H1 (cell line): ENCODE results near the gene VIPR2. TPM values are rescaled to one million over a fixed set of nuclear protein-coding genes. Genes with fewer than 3 reads are reported as not detected.

Source experiments
- CTCF ChIA-PET: fragments of 300-600 bp; sonication (Branson Sonifier 250); formaldehyde crosslinking; loops from one replicate; lab custom pipeline; 2021; ENCODE audit not compliant: partially characterized antibody; lab: Charles Lee
- POLR2A ChIA-PET: fragments of 300-600 bp; sonication (Branson Sonifier 250); formaldehyde crosslinking; loops from one replicate; lab custom pipeline; 2021; ENCODE audit warnings: inconsistent platforms; ENCODE audit not compliant: partially characterized antibody; lab: Charles Lee
- DNase-seq, 2 experiments: peaks; one replicate each; pipeline versions ENCODE4 v3.0.0 to v3.0.0-alpha.2; 2010 to 2022; ENCODE audit warnings: low spot score in 2 of 2, low read depth in 1 of 2, mixed read lengths in 1 of 2
- FAIRE-seq: peaks from 2 replicates; lab custom pipeline; 2011; peaks lifted over from hg19 to GRCh38; lab: Jason Lieb, UNC
- H2AFZ ChIP-seq: 2 replicates; pipeline ENCODE4 v1.8.1; 2012; ENCODE audit warnings: low read length, inconsistent platforms
- H2AK5ac ChIP-seq: 2 replicates; pipeline ENCODE4 v1.6.1; 2013; ENCODE audit warnings: low read depth, low read length
- H2BK120ac ChIP-seq: replicated peaks from 2 replicates; pipeline ENCODE3; 2013; ENCODE audit warnings: low read depth, low read length, inconsistent platforms
- H2BK12ac ChIP-seq: 2 replicates; pipeline ENCODE4 v1.6.1; 2013; ENCODE audit warnings: low read depth, low read length
- H2BK15ac ChIP-seq: 2 replicates; pipeline ENCODE4 v1.6.1; 2013; ENCODE audit warnings: low read length
- H2BK20ac ChIP-seq: 2 replicates; pipeline ENCODE4 v1.6.1; 2013; ENCODE audit warnings: low read length
- H2BK5ac ChIP-seq: 2 replicates; pipeline ENCODE4 v1.6.1; 2013; ENCODE audit warnings: low read depth, low read length
- H3K14ac ChIP-seq: 2 replicates; pipeline ENCODE4 v1.6.1; 2013; ENCODE audit warnings: inconsistent platforms; ENCODE audit not compliant: insufficient read length
- H3K18ac ChIP-seq: 2 replicates; pipeline ENCODE4 v1.6.1; 2013; ENCODE audit warnings: low read length; ENCODE audit errors: extremely low read depth
- H3K23ac ChIP-seq: 2 replicates; pipeline ENCODE4 v1.6.1; 2013; ENCODE audit warnings: inconsistent platforms; ENCODE audit not compliant: insufficient read length
- H3K23me2 ChIP-seq: 2 replicates; pipeline ENCODE4 v1.6.1; 2013; ENCODE audit warnings: low read depth, low read length
- H3K27ac ChIP-seq: 2 replicates; pipeline ENCODE4 v1.6.1; 2011; ENCODE audit warnings: low read depth, low read length, inconsistent platforms
- H3K27me3 ChIP-seq, 4 experiments: replicated peaks in 1 of 4; 1 replicate in 1 of 4; 2 replicates in 3 of 4; pipeline versions ENCODE4 v1.6.1 to v1.8.1; 2011 to 2013; ENCODE audit warnings: low read length in 3 of 4, mild to moderate bottlenecking in 3 of 4, inconsistent platforms in 2 of 4, mixed read lengths in 2 of 4, moderate library complexity in 1 of 4; ENCODE audit not compliant: control insufficient read depth in 3 of 4, insufficient read depth in 3 of 4; ENCODE audit errors: extremely low read depth in 1 of 4
- H3K36me3 ChIP-seq, 4 experiments: 2 replicates each; pipeline versions ENCODE4 v1.6.1 to v1.8.1; 2011 to 2013; ENCODE audit warnings: mild to moderate bottlenecking in 4 of 4, low read length in 3 of 4, moderate library complexity in 2 of 4, control low read depth in 1 of 4, inconsistent platforms in 1 of 4; ENCODE audit not compliant: insufficient read depth in 4 of 4, control insufficient read depth in 2 of 4
- H3K4ac ChIP-seq: replicated peaks from 2 replicates; pipeline ENCODE3; 2013; ENCODE audit warnings: low read length, low read depth, mixed read lengths, inconsistent platforms; ENCODE audit not compliant: insufficient read length
- H3K4me1 ChIP-seq, 4 experiments: replicated peaks in 1 of 4; 1 replicate in 1 of 4; 2 replicates in 3 of 4; pipeline versions ENCODE4 v1.6.1 to v1.8.1; 2011 to 2013; ENCODE audit warnings: low read length in 3 of 4, inconsistent platforms in 2 of 4, mixed read lengths in 1 of 4; ENCODE audit not compliant: insufficient read depth in 4 of 4, control insufficient read depth in 3 of 4
- H3K4me2 ChIP-seq, 2 experiments: 2 replicates each; pipeline versions ENCODE4 v1.6.1 to v1.8.1; 2011 to 2013; ENCODE audit warnings: low read depth in 2 of 2, low read length in 2 of 2, control low read depth in 1 of 2, inconsistent platforms in 1 of 2, mild to moderate bottlenecking in 1 of 2; ENCODE audit not compliant: insufficient read depth in 1 of 2
- H3K4me3 ChIP-seq, 4 experiments: fragments of 200-600, 300-600 bp in 1 of 4; sonication (generic), shearing (Covaris generic), sonication (Bioruptor Twin) in 1 of 4; 2 replicates each; pipeline versions ENCODE4 v1.5.1 to v1.8.1; 2011 to 2016; ENCODE audit warnings: low read length in 4 of 4, low read depth in 3 of 4, control low read depth in 2 of 4, inconsistent platforms in 2 of 4, mild to moderate bottlenecking in 2 of 4, mixed read lengths in 1 of 4, moderate library complexity in 1 of 4; ENCODE audit not compliant: insufficient read depth in 2 of 4; ENCODE audit errors: extremely low read depth in 1 of 4
- H3K56ac ChIP-seq: replicated peaks from 2 replicates; pipeline ENCODE3; 2013; ENCODE audit warnings: low read depth, mild to moderate bottlenecking, mixed read lengths, low read length, inconsistent platforms; ENCODE audit not compliant: insufficient read length
- H3K79me1 ChIP-seq: 2 replicates; pipeline ENCODE4 v1.6.1; 2013; ENCODE audit warnings: low read depth, low read length, control low read depth
- H3K79me2 ChIP-seq, 2 experiments: 2 replicates each; pipeline versions ENCODE4 v1.6.1 to v1.8.1; 2012 to 2013; ENCODE audit warnings: low read length in 2 of 2, mild to moderate bottlenecking in 2 of 2, inconsistent platforms in 1 of 2; ENCODE audit not compliant: insufficient read depth in 2 of 2, control insufficient read depth in 1 of 2
- H3K9ac ChIP-seq, 4 experiments: replicated peaks in 1 of 4; 1 replicate in 1 of 4; 2 replicates in 3 of 4; pipeline versions ENCODE4 v1.6.1 to v1.8.1; 2011 to 2013; ENCODE audit warnings: low read depth in 3 of 4, low read length in 3 of 4, control low read depth in 2 of 4, mild to moderate bottlenecking in 2 of 4, moderate library complexity in 2 of 4, inconsistent platforms in 1 of 4; ENCODE audit errors: extremely low read depth in 1 of 4
- H3K9me3 ChIP-seq, 2 experiments: 2 replicates each; pipeline versions ENCODE4 v1.6.1 to v1.8.1; 2012 to 2013; ENCODE audit warnings: mild to moderate bottlenecking in 2 of 2, moderate library complexity in 2 of 2, control low read depth in 1 of 2, inconsistent platforms in 1 of 2, low read depth in 1 of 2, low read length in 1 of 2, mixed read lengths in 1 of 2; ENCODE audit not compliant: insufficient read depth in 2 of 2
- H4K20me1 ChIP-seq, 2 experiments: replicated peaks in 1 of 2; 2 replicates each; pipeline versions ENCODE3 to v1.8.1; 2011 to 2013; ENCODE audit warnings: inconsistent platforms in 2 of 2, low read length in 2 of 2, mild to moderate bottlenecking in 1 of 2; ENCODE audit not compliant: insufficient read depth in 2 of 2, control insufficient read depth in 1 of 2
- H4K5ac ChIP-seq: 2 replicates; pipeline ENCODE4 v1.6.1; 2013; ENCODE audit warnings: low read length, low read depth, mixed read lengths, inconsistent platforms; ENCODE audit not compliant: insufficient read length
- H4K8ac ChIP-seq: 2 replicates; pipeline ENCODE4 v1.8.0; 2013; ENCODE audit warnings: mild to moderate bottlenecking, moderate library complexity, low read length, inconsistent platforms; ENCODE audit not compliant: insufficient read depth; ENCODE audit errors: extremely low read depth
- H4K91ac ChIP-seq: replicated peaks from 2 replicates; pipeline ENCODE3; 2013; ENCODE audit warnings: low read length, mixed read lengths, inconsistent platforms; ENCODE audit not compliant: insufficient read length
- BCL11A ChIP-seq, 2 experiments: IDR thresholded peaks; one replicate each; pipeline ENCODE4 v1.6.1; 2011; ENCODE audit warnings: low read depth in 2 of 2, low read length in 2 of 2, mild to moderate bottlenecking in 2 of 2
- CBX8 ChIP-seq: fragments of 300-800, 300-1000 bp; sonication (generic); IDR thresholded peaks from 2 replicates; pipeline ENCODE4 v1.7.1; 2016; ENCODE audit warnings: low read depth, low read length, borderline replicate concordance
- EP300 ChIP-seq, 2 experiments: IDR thresholded peaks; 1 replicate in 1 of 2; 2 replicates in 1 of 2; pipeline ENCODE4 v1.6.1; 2011 to 2012; ENCODE audit warnings: low read depth in 2 of 2, low read length in 2 of 2, mild to moderate bottlenecking in 2 of 2, borderline replicate concordance in 1 of 2, inconsistent platforms in 1 of 2, moderate library complexity in 1 of 2
- HDAC2 ChIP-seq, 2 experiments: fragments of 300-600 bp in 1 of 2; sonication (generic) in 1 of 2; IDR thresholded peaks; 2 replicates each; pipeline ENCODE4 v1.6.1; 2011 to 2012; ENCODE audit warnings: low read depth in 2 of 2, low read length in 2 of 2, mild to moderate bottlenecking in 2 of 2, moderate library complexity in 2 of 2, borderline replicate concordance in 1 of 2, inconsistent platforms in 1 of 2
- WGBS, 2 experiments: shearing (Covaris generic) in 1 of 2; methylation state at CpG; one replicate each; pipeline versions ENCODE4 v1.1.6 to v1.1.7; 2013 to 2015; ENCODE audit warnings: low lambda C conversion rate in 2 of 2, mixed read lengths in 2 of 2, inconsistent platforms in 1 of 2, low coverage in 1 of 2, missing lambda C conversion rate in 1 of 2; ENCODE audit not compliant: insufficient replicate concordance in 2 of 2, insufficient coverage in 1 of 2, insufficient read length in 1 of 2; ENCODE audit errors: extremely low coverage in 1 of 2, missing lambda C conversion rate in 1 of 2; 5-methylcytosine and 5-hydroxymethylcytosine counted together
- polyA plus RNA-seq, 7 experiments: library from polyadenylated mRNA; depleted of rRNA in 3 of 7; stranded (reverse) in 5 of 7; unstranded in 2 of 7; fragments of >200 nt in 5 of 7; fragments of 200-250 nt in 2 of 7; gene quantifications; 1 replicate in 5 of 7; 2 replicates in 1 of 7; 4 replicates in 1 of 7; pipeline versions ENCODE4 v1.2.1 to v1.2.3, GENCODE V29; 2011 to 2013; ENCODE audit warnings: missing spikeins in 2 of 7, mixed read lengths in 2 of 7
- total RNA-seq: library from RNA; stranded (reverse); fragmentation: NEBNext Ultra II Directional; extraction: Animal tissue kit (Norgen Biotek cat#: 25700); gene quantifications from 2 replicates; pipeline ENCODE4 v1.2.1, GENCODE V29; 2021

VIPR2 gene
- total and polyA plus RNA-seq, 2 of the 8 experiments (the other 6 are each of a cell fraction or from before 2014, with no cell fraction given) = 2.4 to 6.3 TPM

DNA sequence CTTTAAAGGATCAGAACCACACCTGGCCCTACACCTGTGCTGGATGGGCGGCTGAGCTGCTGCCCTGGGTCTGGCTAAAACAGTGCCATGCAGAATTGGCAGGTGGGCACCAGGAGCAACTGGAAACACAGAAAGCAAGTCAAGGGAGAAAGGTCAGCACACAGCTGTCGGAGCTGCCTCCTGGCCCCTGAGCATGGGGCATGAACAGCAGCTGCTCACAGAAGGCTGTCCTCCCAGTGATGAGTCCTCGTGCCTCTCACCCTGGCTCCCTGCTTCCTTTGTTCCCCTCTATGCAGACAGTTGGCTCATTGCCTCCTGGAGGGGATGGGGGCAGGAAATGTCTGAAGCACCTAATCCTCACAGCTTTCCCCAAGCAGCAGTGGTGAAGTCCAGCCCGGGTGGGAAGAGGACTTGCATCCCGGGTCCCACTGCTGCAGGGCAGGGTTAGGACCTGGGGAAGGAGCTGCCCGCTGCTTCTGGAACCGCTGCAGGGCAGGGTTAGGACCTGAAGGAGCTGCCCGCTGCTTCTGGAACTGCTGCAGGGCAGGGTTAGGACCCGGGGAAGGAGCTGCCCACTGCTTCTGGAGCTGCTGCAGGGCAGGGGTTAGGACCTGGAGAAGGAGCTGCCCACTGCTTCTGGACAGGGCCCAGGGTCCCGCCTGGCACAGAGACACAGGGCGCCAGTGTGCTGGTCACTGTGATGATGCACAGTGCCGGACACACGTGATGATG, 37.3 kb downstream of the VIPR2 start:
- Histone ChIP-seq H3K56ac (no peak overlapping the region), H2BK120ac (no peak overlapping the region), H3K4me2 (no peak overlapping the region), H3K4ac (no peak overlapping the region), H3K14ac (no peak overlapping the region), H3K27me3 (no peaks in the 10 kb centered on the region), H2BK12ac (peak overlapping the region; percentile 22; the same call in 1 of the 2 replicates), H4K8ac (no peak overlapping the region), H4K5ac (no peak overlapping the region), H2AFZ (no peak overlapping the region), H3K4me1 (peaks cover 4 to 14% (median 8%) of the 10 kb centered on the region in 4 experiments), H2AK5ac (no peak overlapping the region)
- no peak for DNase-seq
- CTCF ChIA-PET = no interaction called here
- POLR2A ChIA-PET = no interaction called here
- TF ChIP-seq CBX8 = no peak
- no peak for TF ChIP-seq EP300 (IDR thresholded peaks at IDR 0.05; ENCODE audit: borderline replicate concordance in 1 of 2, low read depth in 2 of 2, low read length in 2 of 2)
- no peak for TF ChIP-seq HDAC2 (IDR thresholded peaks at IDR 0.05; ENCODE audit: borderline replicate concordance in 1 of 2, low read depth in 2 of 2, low read length in 2 of 2)
- TF ChIP-seq BCL11A (IDR thresholded peaks at IDR 0.05; ENCODE audit: low read depth in 2 of 2, low read length in 2 of 2) = no peak
- TF ChIP-seq, all 59 proteins: peak for 0
- Histone ChIP-seq H3K23ac (no peak overlapping the region), H3K4me3 (no peak overlapping the region), H4K91ac (peak overlapping the region; percentile 62), H3K79me2 (no peaks in the 10 kb centered on the region), H3K9me3 (no peaks in the 10 kb centered on the region), H3K9ac (no peak overlapping the region), H2BK20ac (peak overlapping the region; percentile 80; the same call in 1 of the 2 replicates), H3K36me3 (peaks cover 0 to 3% (median 0%) of the 10 kb centered on the region in 4 experiments; a peak in 2 of 8 replicates), H3K18ac (no peak overlapping the region; the same call in 1 of the 2 replicates), H3K27ac (no peak overlapping the region), H3K23me2 (no peaks in the 10 kb centered on the region), H4K20me1 (no peaks in the 10 kb centered on the region), H2BK15ac (peak overlapping the region; percentile 53; the same call in 1 of the 2 replicates), H2BK5ac (no peak overlapping the region), H3K79me1 (no peaks in the 10 kb centered on the region)
- FAIRE-seq = no peak
- WGBS, 2 experiments = 86% methylated on average over 12 of the region's 13 CpGs; no CpG with 5 or more reads in 1 of the 2 experiments
